HepG2 (cell line): ENCODE results near the gene VTN. TPM values are rescaled to one million over a fixed set of nuclear protein-coding genes. Genes with fewer than 3 reads are reported as not detected.

Experiments used
- BHLHE40 ChIP-seq: IDR thresholded peaks from 2 replicates; pipeline ENCODE4 v1.6.1; 2011; ENCODE audit warnings: low read length, improper control_type of control experiment
- ELF4 ChIP-seq: sonication (generic); formaldehyde crosslinking; IDR thresholded peaks from 2 replicates; pipeline ENCODE4 v1.5.0; 2020; ENCODE audit warnings: missing genetic modification reagents, mild to moderate bottlenecking, moderate library complexity, borderline replicate concordance
- FLYWCH1 ChIP-seq: sonication (generic); formaldehyde crosslinking; IDR thresholded peaks from 2 replicates; pipeline ENCODE4 v1.8.1; 2023; ENCODE audit warnings: mild to moderate bottlenecking, missing genetic modification reagents
- RFXANK ChIP-seq: IDR thresholded peaks from 2 replicates; pipeline ENCODE4 v1.6.1; 2016
- ZNF180 ChIP-seq: sonication (generic); formaldehyde crosslinking; IDR thresholded peaks from 2 replicates; pipeline ENCODE4 v1.4.0; 2020; ENCODE audit warnings: low read depth, missing genetic modification reagents, borderline replicate concordance
- ZNF558 ChIP-seq: sonication (generic); formaldehyde crosslinking; IDR thresholded peaks from 2 replicates; pipeline ENCODE4 v1.9.0; 2022; ENCODE audit warnings: mild to moderate bottlenecking, missing genetic modification reagents, borderline replicate concordance
- ZNF703 ChIP-seq: sonication (generic); formaldehyde crosslinking; IDR thresholded peaks from 2 replicates; pipeline ENCODE4 v1.5.1; 2020; ENCODE audit warnings: missing genetic modification reagents, mild to moderate bottlenecking, moderate library complexity, borderline replicate concordance
- ZNF709 ChIP-seq: sonication (generic); formaldehyde crosslinking; IDR thresholded peaks from 2 replicates; pipeline ENCODE4 v1.5.0; 2020; ENCODE audit warnings: mild to moderate bottlenecking, missing genetic modification reagents
- ZNF746 ChIP-seq: sonication (generic); formaldehyde crosslinking; IDR thresholded peaks from 2 replicates; pipeline ENCODE4 v1.8.0; 2022; ENCODE audit warnings: mild to moderate bottlenecking, missing genetic modification reagents
- ZSCAN20 ChIP-seq: sonication (generic); formaldehyde crosslinking; IDR thresholded peaks from 2 replicates; pipeline ENCODE4 v1.4.0; 2020; ENCODE audit warnings: missing genetic modification reagents, mild to moderate bottlenecking, borderline replicate concordance
- polyA plus RNA-seq, 8 experiments: library from polyadenylated mRNA; depleted of rRNA in 3 of 8; stranded (reverse) in 7 of 8; unstranded in 1 of 8; fragments of >200 nt; fragmentation: Illumina TruSeq in 4 of 8; extraction: Trizol in 4 of 8; gene quantifications; 2 replicates each; pipeline versions ENCODE4 v1.2.1 to v1.2.3, GENCODE V29; 2011 to 2016; ENCODE audit warnings: low read depth in 4 of 8, missing spikeins in 1 of 8, mixed read lengths in 1 of 8; ENCODE audit not compliant: insufficient read depth in 1 of 8
- total RNA-seq, 5 experiments: library from RNA; depleted of rRNA; stranded (reverse); fragments of >200 nt; fragmentation: Illumina TruSeq; extraction: Trizol; gene quantifications; 2 replicates each; pipeline ENCODE4 v1.2.3, GENCODE V29; 2016; ENCODE audit warnings: low read depth in 1 of 5
- TF ChIP-seq, protein P1 (sequence below): sonication (generic); formaldehyde crosslinking; IDR thresholded peaks from 2 replicates; pipeline ENCODE4 v1.4.0; 2020; ENCODE audit warnings: missing genetic modification reagents
- TF ChIP-seq, protein P2 (sequence below): sonication (generic); formaldehyde crosslinking; IDR thresholded peaks from 2 replicates; pipeline ENCODE4 v1.4.0; 2020; ENCODE audit warnings: missing genetic modification reagents
- TF ChIP-seq, protein P3 (sequence below): sonication (generic); formaldehyde crosslinking; IDR thresholded peaks from 2 replicates; pipeline ENCODE4 v1.5.1; 2020; ENCODE audit warnings: mild to moderate bottlenecking, moderate library complexity, missing genetic modification reagents
- TF ChIP-seq, protein P4 (sequence below): IDR thresholded peaks from 2 replicates; pipeline ENCODE4 v1.6.1; 2012; ENCODE audit warnings: low read length, improper control_type of control experiment

VTN gene
- total and polyA plus RNA-seq, 2 of the 13 experiments (the other 11 are each of a cell fraction or from before 2014, with no cell fraction given), result 108 to 131 TPM

DNA sequence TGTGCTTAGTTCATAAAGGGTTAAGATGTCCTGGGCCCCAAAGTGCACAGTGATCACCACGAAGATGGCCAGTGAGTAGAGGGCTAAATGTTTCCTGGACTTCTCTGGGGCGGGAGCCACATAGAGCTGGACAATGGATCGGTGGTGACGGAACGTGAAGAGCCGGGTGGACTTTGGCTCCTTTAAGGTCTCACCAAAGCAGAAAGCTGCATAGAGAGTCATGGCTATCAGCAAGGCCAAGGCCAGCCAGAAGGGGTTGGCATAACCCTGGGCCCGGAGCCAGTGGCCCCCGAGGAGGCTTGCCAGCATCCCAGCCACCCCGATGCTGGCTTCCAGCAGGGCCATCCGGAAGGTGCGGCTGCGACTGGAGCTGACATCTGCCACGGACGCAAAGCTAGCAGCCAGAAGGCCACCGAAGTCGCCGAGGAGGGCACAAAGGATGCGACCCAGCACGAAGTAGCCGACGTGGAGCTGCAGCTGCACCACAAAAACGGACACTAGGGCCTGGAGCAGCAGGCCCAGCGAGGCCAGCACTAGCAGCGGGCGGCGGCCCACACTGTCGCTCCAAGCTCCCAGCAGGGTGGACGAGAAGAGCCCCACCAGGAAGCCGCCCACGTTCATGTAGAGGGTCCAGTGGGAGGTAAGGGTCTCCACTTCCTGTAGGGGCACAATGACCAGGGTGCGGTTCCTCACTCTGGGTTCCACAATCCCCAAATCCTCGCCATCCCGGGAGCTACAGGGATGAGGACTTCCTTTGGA, 34.9 kb upstream of the VTN start (continued):
- TF ChIP-seq, protein P1, sequence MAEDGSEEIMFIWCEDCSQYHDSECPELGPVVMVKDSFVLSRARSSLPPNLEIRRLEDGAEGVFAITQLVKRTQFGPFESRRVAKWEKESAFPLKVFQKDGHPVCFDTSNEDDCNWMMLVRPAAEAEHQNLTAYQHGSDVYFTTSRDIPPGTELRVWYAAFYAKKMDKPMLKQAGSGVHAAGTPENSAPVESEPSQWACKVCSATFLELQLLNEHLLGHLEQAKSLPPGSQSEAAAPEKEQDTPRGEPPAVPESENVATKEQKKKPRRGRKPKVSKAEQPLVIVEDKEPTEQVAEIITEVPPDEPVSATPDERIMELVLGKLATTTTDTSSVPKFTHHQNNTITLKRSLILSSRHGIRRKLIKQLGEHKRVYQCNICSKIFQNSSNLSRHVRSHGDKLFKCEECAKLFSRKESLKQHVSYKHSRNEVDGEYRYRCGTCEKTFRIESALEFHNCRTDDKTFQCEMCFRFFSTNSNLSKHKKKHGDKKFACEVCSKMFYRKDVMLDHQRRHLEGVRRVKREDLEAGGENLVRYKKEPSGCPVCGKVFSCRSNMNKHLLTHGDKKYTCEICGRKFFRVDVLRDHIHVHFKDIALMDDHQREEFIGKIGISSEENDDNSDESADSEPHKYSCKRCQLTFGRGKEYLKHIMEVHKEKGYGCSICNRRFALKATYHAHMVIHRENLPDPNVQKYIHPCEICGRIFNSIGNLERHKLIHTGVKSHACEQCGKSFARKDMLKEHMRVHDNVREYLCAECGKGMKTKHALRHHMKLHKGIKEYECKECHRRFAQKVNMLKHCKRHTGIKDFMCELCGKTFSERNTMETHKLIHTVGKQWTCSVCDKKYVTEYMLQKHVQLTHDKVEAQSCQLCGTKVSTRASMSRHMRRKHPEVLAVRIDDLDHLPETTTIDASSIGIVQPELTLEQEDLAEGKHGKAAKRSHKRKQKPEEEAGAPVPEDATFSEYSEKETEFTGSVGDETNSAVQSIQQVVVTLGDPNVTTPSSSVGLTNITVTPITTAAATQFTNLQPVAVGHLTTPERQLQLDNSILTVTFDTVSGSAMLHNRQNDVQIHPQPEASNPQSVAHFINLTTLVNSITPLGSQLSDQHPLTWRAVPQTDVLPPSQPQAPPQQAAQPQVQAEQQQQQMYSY (CRISPR knock-in tag), result peak; percentile 67
- TF ChIP-seq, protein P2, sequence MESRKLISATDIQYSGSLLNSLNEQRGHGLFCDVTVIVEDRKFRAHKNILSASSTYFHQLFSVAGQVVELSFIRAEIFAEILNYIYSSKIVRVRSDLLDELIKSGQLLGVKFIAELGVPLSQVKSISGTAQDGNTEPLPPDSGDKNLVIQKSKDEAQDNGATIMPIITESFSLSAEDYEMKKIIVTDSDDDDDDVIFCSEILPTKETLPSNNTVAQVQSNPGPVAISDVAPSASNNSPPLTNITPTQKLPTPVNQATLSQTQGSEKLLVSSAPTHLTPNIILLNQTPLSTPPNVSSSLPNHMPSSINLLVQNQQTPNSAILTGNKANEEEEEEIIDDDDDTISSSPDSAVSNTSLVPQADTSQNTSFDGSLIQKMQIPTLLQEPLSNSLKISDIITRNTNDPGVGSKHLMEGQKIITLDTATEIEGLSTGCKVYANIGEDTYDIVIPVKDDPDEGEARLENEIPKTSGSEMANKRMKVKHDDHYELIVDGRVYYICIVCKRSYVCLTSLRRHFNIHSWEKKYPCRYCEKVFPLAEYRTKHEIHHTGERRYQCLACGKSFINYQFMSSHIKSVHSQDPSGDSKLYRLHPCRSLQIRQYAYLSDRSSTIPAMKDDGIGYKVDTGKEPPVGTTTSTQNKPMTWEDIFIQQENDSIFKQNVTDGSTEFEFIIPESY (CRISPR knock-in tag), result 0 out of 2 replicates have a peak, but pooled peaks have one; percentile 20
- TF ChIP-seq ZNF180 (CRISPR knock-in tag) (no peak), RFXANK (CRISPR knock-in tag) (no peak), ELF4 (CRISPR knock-in tag) (no peak), BHLHE40 (peak; percentile 42; the same call in 1 of the 2 replicates), ZNF746 (CRISPR knock-in tag) (peak; percentile 76; the same call in 1 of the 2 replicates), ZNF703 (no peak; the same call in 1 of the 2 replicates), ZNF558 (CRISPR knock-in tag) (0 out of 2 replicates have a peak, but pooled peaks have one; percentile 35), ZNF709 (CRISPR knock-in tag) (peak; percentile 55; the same call in 1 of the 2 replicates), ZSCAN20 (0 out of 2 replicates have a peak, but pooled peaks have one; percentile 6), FLYWCH1 (CRISPR knock-in tag) (no peak)
- TF ChIP-seq, protein P3, sequence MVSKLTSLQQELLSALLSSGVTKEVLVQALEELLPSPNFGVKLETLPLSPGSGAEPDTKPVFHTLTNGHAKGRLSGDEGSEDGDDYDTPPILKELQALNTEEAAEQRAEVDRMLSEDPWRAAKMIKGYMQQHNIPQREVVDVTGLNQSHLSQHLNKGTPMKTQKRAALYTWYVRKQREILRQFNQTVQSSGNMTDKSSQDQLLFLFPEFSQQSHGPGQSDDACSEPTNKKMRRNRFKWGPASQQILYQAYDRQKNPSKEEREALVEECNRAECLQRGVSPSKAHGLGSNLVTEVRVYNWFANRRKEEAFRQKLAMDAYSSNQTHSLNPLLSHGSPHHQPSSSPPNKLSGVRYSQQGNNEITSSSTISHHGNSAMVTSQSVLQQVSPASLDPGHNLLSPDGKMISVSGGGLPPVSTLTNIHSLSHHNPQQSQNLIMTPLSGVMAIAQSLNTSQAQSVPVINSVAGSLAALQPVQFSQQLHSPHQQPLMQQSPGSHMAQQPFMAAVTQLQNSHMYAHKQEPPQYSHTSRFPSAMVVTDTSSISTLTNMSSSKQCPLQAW, result no peak
- TF ChIP-seq, protein P4, sequence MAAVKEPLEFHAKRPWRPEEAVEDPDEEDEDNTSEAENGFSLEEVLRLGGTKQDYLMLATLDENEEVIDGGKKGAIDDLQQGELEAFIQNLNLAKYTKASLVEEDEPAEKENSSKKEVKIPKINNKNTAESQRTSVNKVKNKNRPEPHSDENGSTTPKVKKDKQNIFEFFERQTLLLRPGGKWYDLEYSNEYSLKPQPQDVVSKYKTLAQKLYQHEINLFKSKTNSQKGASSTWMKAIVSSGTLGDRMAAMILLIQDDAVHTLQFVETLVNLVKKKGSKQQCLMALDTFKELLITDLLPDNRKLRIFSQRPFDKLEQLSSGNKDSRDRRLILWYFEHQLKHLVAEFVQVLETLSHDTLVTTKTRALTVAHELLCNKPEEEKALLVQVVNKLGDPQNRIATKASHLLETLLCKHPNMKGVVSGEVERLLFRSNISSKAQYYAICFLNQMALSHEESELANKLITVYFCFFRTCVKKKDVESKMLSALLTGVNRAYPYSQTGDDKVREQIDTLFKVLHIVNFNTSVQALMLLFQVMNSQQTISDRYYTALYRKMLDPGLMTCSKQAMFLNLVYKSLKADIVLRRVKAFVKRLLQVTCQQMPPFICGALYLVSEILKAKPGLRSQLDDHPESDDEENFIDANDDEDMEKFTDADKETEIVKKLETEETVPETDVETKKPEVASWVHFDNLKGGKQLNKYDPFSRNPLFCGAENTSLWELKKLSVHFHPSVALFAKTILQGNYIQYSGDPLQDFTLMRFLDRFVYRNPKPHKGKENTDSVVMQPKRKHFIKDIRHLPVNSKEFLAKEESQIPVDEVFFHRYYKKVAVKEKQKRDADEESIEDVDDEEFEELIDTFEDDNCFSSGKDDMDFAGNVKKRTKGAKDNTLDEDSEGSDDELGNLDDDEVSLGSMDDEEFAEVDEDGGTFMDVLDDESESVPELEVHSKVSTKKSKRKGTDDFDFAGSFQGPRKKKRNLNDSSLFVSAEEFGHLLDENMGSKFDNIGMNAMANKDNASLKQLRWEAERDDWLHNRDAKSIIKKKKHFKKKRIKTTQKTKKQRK, result no peak
